Ovary (tissue), 9 donors: Measurements from ENCODE around the gene ERC1. TPM values are rescaled to one million over a fixed set of nuclear protein-coding genes. Genes with fewer than 3 reads are reported as not detected.

ENCODE experiments used
- DNase-seq, 5 donors: peaks; one replicate each; pipeline ENCODE4 v3.0.0-alpha.2; 2019 to 2020
- H3K27ac ChIP-seq, 2 donors: fragments of 200-600 bp; one replicate each; pipeline versions ENCODE4 v1.5.1 to v1.8.0; 2019 to 2022
- H3K27me3 ChIP-seq: fragments of 200-600 bp; one replicate; pipeline ENCODE4 v1.8.0; 2022
- H3K36me3 ChIP-seq: fragments of 200-600 bp; sonication (generic); one replicate; pipeline ENCODE4 v1.5.1; 2019
- H3K4me1 ChIP-seq: one replicate; pipeline ENCODE4 v1.8.1; 2013; ENCODE audit warnings: mild to moderate bottlenecking, moderate library complexity; ENCODE audit not compliant: insufficient read depth
- H3K4me3 ChIP-seq: fragments of 200-600 bp; sonication (generic); one replicate; pipeline ENCODE4 v1.5.1; 2017
- H3K9me3 ChIP-seq, 2 donors: fragments of 200-600 bp in 1 of 2; sonication (generic) in 1 of 2; one replicate each; pipeline versions ENCODE4 v1.5.1 to v1.8.1; 2013 to 2019; ENCODE audit warnings: mild to moderate bottlenecking in 1 of 2, moderate library complexity in 1 of 2
- EP300 ChIP-seq: sonication (generic); formaldehyde crosslinking; IDR thresholded peaks from one replicate; pipeline ENCODE4 v1.6.1; 2017; ENCODE audit warnings: antibody characterized with exemption
- POLR2A ChIP-seq: fragments of 450-650 bp; IDR thresholded peaks from one replicate; pipeline ENCODE4 v1.6.1; 2017; ENCODE audit warnings: antibody characterized with exemption, mild to moderate bottlenecking, moderate library complexity
- WGBS, 3 donors: extraction: QIAGEN DNeasy Blood & Tissue Kit in 1 of 3; methylation state at CpG; one replicate each; pipeline versions ENCODE4 v1.1.5 to v1.1.7; 2013 to 2017; 5-methylcytosine and 5-hydroxymethylcytosine counted together
- intact Hi-C, 4 donors: fragments of 100-400 bp; cut with DNase I; formaldehyde crosslinking; loops; one replicate each; pipeline versions ENCODE4 v1.11.0 to v1.15.1; 2022 to 2023
- polyA plus RNA-seq, 2 donors: library from polyadenylated mRNA; stranded (reverse); fragments of 200-250 nt in 1 of 2; fragments of 350-450 nt in 1 of 2; fragmentation: Illumina TruSeq in 1 of 2; extraction: RNeasy Lipid Tissue Mini Kit (QIAGEN cat#74804) in 1 of 2; gene quantifications; one replicate each; pipeline ENCODE4 v1.2.3, GENCODE V29; 2013 to 2014
- total RNA-seq, 7 donors: library from RNA; depleted of rRNA in 2 of 7; stranded (reverse); fragments of >200 nt in 2 of 7; fragmentation: NEBNext Ultra II Directional in 3 of 7; extraction: Animal tissue kit (Norgen Biotek cat#: 25700) in 3 of 7; gene quantifications; one replicate each; pipeline versions ENCODE4 v1.1.0 to v1.2.4, GENCODE V29; 2016 to 2023
- TF ChIP-seq, protein P1 (sequence below), 3 donors: fragments of 450-650 bp in 2 of 3; fragments of 200-600 bp in 1 of 3; IDR thresholded peaks; one replicate each; pipeline versions ENCODE4 v1.5.1 to v1.8.0; 2016 to 2022; ENCODE audit warnings: antibody characterized with exemption in 3 of 3, mild to moderate bottlenecking in 1 of 3
- donor health status: DM: no; HTN: no; CAD: no; lungs with moderate emphysema.
- donor health status: DM: no; HTN: no; CAD: no.
- donor health status: Bipolar disorder and iron deficiency.
- donor health status: DM: yes; HTN: yes; CAD: no.
- donor health status: DM: no; HTN: no; CAD: no.
- donor health status: DM: yes; HTN: yes; CAD: no.

The ERC1 gene
- total and polyA plus RNA-seq, 9 donors, result 10.4 to 65.2 (median 51.6) TPM

DNA sequence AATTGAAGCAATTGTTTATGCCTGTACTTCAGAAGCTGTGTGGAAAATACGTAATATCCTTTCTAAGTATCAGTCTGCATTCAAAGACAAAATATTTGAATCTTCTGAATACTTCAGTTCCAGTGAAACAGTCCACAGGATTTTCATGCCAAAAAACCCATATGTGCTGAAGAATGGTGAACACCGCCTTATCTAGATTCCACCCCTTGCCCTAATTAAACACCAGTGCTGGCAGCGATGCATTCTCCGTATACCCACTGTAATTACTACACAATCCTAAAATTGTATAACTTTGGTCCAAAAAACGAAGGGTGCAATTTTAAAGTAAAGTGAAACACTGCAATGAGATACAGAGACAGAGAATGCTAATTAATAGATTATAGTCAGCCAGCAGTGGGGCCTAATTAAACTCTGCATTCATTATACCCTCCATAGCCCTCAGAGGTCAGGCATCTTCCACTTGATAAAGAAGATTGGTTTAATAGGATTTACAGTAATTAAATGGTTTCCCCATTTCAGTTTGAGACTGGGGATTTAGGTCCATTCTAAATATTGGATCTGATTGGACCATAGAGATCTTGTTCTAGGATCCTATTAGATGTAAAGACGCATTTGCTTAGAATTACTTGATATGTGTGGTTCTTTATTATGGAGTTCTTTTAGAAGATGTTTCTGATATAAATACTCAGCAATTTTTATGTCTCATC, 43.9 kb downstream of the ERC1 start:
- Histone ChIP-seq H3K4me1 (no peaks in the 10 kb centered on the region), H3K4me3 (no peak overlapping the region), H3K27ac (no peak overlapping the region), H3K27me3 (no peaks in the 10 kb centered on the region), H3K36me3 (no peaks in the 10 kb centered on the region), H3K9me3 (no peaks in the 10 kb centered on the region)
- intact Hi-C loops, result no loop called here
- WGBS, 3 donors, result 48 to 74% (median 60%) methylated on average over 6 of the region's 6 CpGs
- no peak for DNase-seq
- no peak for TF ChIP-seq POLR2A
- no peak for TF ChIP-seq EP300
- TF ChIP-seq, protein P1, sequence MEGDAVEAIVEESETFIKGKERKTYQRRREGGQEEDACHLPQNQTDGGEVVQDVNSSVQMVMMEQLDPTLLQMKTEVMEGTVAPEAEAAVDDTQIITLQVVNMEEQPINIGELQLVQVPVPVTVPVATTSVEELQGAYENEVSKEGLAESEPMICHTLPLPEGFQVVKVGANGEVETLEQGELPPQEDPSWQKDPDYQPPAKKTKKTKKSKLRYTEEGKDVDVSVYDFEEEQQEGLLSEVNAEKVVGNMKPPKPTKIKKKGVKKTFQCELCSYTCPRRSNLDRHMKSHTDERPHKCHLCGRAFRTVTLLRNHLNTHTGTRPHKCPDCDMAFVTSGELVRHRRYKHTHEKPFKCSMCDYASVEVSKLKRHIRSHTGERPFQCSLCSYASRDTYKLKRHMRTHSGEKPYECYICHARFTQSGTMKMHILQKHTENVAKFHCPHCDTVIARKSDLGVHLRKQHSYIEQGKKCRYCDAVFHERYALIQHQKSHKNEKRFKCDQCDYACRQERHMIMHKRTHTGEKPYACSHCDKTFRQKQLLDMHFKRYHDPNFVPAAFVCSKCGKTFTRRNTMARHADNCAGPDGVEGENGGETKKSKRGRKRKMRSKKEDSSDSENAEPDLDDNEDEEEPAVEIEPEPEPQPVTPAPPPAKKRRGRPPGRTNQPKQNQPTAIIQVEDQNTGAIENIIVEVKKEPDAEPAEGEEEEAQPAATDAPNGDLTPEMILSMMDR (IDR thresholded peaks at IDR 0.05), result no peak

DNA sequence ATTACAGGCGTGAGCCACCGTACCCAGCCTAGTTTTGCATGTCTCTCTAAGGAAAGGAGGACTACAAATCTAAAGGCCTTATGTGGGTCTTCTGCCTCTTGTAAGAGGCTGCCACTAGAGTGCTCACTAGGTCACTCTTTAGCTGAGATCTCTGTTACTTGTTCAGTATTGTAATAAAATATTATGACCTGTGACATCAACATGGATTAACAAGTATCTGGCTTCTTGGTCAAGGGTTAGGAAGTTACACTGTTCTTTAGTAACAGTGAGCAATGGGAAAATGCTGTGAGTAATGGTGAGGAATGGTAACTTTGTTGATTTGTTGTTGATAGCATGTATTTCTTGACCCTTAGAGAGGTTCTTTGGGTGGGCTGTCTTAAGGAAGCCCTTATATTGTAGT, 50.5 kb downstream of the ERC1 start:
- intact Hi-C loops, result no loop called here
- no peaks in the 10 kb centered on the region for H3K27me3 ChIP-seq
- WGBS, 3 donors, result 94 to 100% (median 96%) methylated on average over 2 of the region's 2 CpGs
- no peaks in the 10 kb centered on the region for H3K9me3 ChIP-seq
- H3K36me3 ChIP-seq, result no peaks in the 10 kb centered on the region
- no peak for DNase-seq
- no peak for TF ChIP-seq POLR2A
- TF ChIP-seq, protein P1 (IDR thresholded peaks at IDR 0.05), result no peak
- no peak for TF ChIP-seq EP300
- H3K27ac ChIP-seq, result no peak overlapping the region
- H3K4me1 ChIP-seq, result no peaks in the 10 kb centered on the region
- no peak overlapping the region for H3K4me3 ChIP-seq

DNA sequence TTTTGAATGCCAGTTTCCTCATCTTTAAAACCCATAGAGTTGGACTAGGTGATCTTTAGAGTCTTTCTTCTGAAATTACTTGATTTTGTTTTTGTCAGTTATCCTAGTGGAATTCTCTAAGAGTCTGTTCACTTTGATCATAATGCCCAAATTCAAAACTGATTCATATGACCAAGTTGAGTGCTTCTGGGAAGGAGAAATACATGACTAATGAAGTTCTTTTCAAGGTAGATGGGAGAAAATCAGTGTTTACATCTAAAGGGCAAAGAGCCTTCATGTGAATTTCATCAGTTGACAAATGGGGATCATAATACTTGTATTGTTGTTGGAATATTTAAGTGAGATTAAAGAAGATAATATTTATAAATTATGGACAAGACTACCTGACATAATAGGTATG, 53.2 kb downstream of the ERC1 start:
- intact Hi-C loops, result no loop called here
- no peak for TF ChIP-seq POLR2A
- TF ChIP-seq EP300, result no peak
- TF ChIP-seq, protein P1 (IDR thresholded peaks at IDR 0.05), result no peak

DNA sequence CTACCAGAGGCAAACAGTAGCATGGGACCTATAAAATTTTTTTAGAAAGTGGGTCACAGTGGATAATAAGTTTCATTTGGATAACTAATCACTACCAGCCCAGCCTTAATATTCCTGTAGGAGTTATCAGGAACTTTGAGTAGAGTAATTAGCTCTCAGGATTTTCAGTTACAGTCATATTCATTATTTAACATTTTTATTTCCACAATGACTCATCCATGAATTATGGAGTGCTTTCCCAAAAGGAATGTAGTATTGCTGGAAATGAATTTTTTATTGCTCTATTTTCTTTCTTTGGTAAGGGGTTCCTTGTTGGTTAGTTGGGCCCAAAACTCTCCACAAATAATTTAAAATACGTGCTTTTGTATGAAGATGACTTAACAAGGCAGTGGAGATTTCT, 53.7 kb downstream of the ERC1 start:
- H3K27ac ChIP-seq, result no peak overlapping the region
- H3K36me3 ChIP-seq, result no peaks in the 10 kb centered on the region
- no peaks in the 10 kb centered on the region for H3K27me3 ChIP-seq
- peaks cover 1% of the 10 kb centered on the region for H3K4me1 ChIP-seq
- DNase-seq, result no peak
- no peaks in the 10 kb centered on the region for H3K9me3 ChIP-seq
- no peak overlapping the region for H3K4me3 ChIP-seq
- intact Hi-C loops, result no loop called here
- TF ChIP-seq EP300, result no peak
- TF ChIP-seq, protein P1 (IDR thresholded peaks at IDR 0.05), result no peak
- no peak for TF ChIP-seq POLR2A
- WGBS, 3 donors, result 23 to 65% (median 53%) methylated on average over 1 of the region's 1 CpG

More for the DNA sequence above, 53.2 kb downstream of the ERC1 start:
- Histone ChIP-seq H3K4me3 (no peak overlapping the region), H3K27ac (no peak overlapping the region), H3K27me3 (no peaks in the 10 kb centered on the region), H3K36me3 (no peaks in the 10 kb centered on the region), H3K9me3 (no peaks in the 10 kb centered on the region), H3K4me1 (peaks cover 1% of the 10 kb centered on the region)
- no peak for DNase-seq
